Esophagus squamous epithelium (tissue), 5 donors: ENCODE measurements around the gene EXOC6. TPM values are rescaled to one million over a fixed set of nuclear protein-coding genes. Genes with fewer than 3 reads are reported as not detected.
A peak's percentile ranks its signal among the peaks of the same experiment; 100 is the strongest.

ENCODE experiments used
- DNase-seq: peaks from one replicate; lab custom pipeline; 2025; lab: John Stamatoyannopoulos, UW
- H3K27ac ChIP-seq, 4 donors: fragments of 200-600 bp; sonication (generic); one replicate each; pipeline ENCODE4 v1.5.1; 2016 to 2019; ENCODE audit warnings: mild to moderate bottlenecking in 1 of 4
- H3K27me3 ChIP-seq, 4 donors: fragments of 200-600 bp; sonication (generic); 1 replicate in 3 of 4; 2 replicates in 1 of 4; pipeline versions ENCODE4 v1.5.1 to v1.6.0; 2017 to 2021; ENCODE audit warnings: antibody characterized with exemption in 1 of 4
- H3K36me3 ChIP-seq, 3 donors: fragments of 200-600 bp; sonication (generic); one replicate each; pipeline ENCODE4 v1.5.1; 2016 to 2019
- H3K4me1 ChIP-seq, 3 donors: fragments of 200-600 bp; sonication (generic); one replicate each; pipeline ENCODE4 v1.5.1; 2017 to 2019
- H3K4me3 ChIP-seq, 4 donors: fragments of 200-600 bp; sonication (generic); 1 replicate in 3 of 4; 2 replicates in 1 of 4; pipeline ENCODE4 v1.5.1; 2016 to 2019; ENCODE audit warnings: mild to moderate bottlenecking in 2 of 4, moderate library complexity in 1 of 4
- H3K9me3 ChIP-seq, 3 donors: fragments of 200-600 bp; sonication (generic); one replicate each; pipeline ENCODE4 v1.5.1; 2016 to 2019
- CTCF ChIP-seq, 6 experiments: fragments of 450-650 bp in 4 of 6; fragments of 200-600 bp in 2 of 6; sonication (generic) in 2 of 6; IDR thresholded peaks; one replicate each; pipeline ENCODE4 v1.5.1; 2016 to 2019; ENCODE audit warnings: antibody characterized with exemption in 6 of 6, mild to moderate bottlenecking in 4 of 6, moderate library complexity in 4 of 6
- POLR2A ChIP-seq, 4 donors: fragments of 450-650 bp; IDR thresholded peaks; one replicate each; pipeline ENCODE4 v1.6.1; 2017; ENCODE audit warnings: antibody characterized with exemption in 4 of 4, mild to moderate bottlenecking in 4 of 4, moderate library complexity in 3 of 4
- WGBS, 2 donors: methylation state at CpG; one replicate each; pipeline ENCODE4 v1.1.5; 2018; 5-methylcytosine and 5-hydroxymethylcytosine counted together
- intact Hi-C: fragments of 100-400 bp; cut with DNase I; formaldehyde crosslinking; loops from one replicate; pipeline ENCODE4 v1.15.0; 2022
- total RNA-seq, 4 donors: library from RNA; depleted of rRNA; stranded (reverse); fragments of >200 nt; gene quantifications; one replicate each; pipeline ENCODE4 v1.1.0, GENCODE V29; 2016
- donor health status: DM: yes; HTN: yes; CAD: no.

The EXOC6 gene
- total RNA-seq, 4 donors from 2014 or later = 1.3 to 9.5 (median 5.6) TPM

- Histone ChIP-seq H3K36me3 (no peaks in the 10 kb centered on the region), H3K4me3 (no peak overlapping the region), H3K9me3 (no peaks in the 10 kb centered on the region), H3K27ac (no peak overlapping the region), H3K4me1 (peaks cover 3 to 13% (median 5%) of the 10 kb centered on the region in 3 donors), H3K27me3 (peaks cover 2 to 76% (median 4%) of the 10 kb centered on the region in 4 donors)
- intact Hi-C loops = loop anchor here (10.0 kb wide), 1 partner anchor 215 kb away; no protein-coding TSS in a partner anchor
- no peak for DNase-seq
- TF ChIP-seq CTCF (IDR thresholded peaks at IDR 0.05) (no peak), POLR2A (IDR thresholded peaks at IDR 0.05) (no peak)
- WGBS, 2 donors = 52 to 58% methylated on average over 9 of the region's 9 CpGs
Observed at GRCh38 chr10:93079663-93080349, 231.5 kb downstream of the EXOC6 start.

GRCh38 chr10:93080350-93081046 lies 232.2 kb downstream of the EXOC6 start:
- Histone ChIP-seq H3K27me3 (peaks cover 0 to 70% (median 0%) of the 10 kb centered on the region in 4 donors), H3K36me3 (no peaks in the 10 kb centered on the region), H3K9me3 (no peaks in the 10 kb centered on the region), H3K27ac (no peak overlapping the region), H3K4me1 (peaks cover 0 to 9% (median 0%) of the 10 kb centered on the region in 3 donors), H3K4me3 (no peak overlapping the region)
- 8 to 49% methylated on average over 4 to 18 of the region's 22 CpGs for WGBS, 2 donors
- TF ChIP-seq POLR2A (IDR thresholded peaks at IDR 0.05) = no peak
- TF ChIP-seq CTCF (IDR thresholded peaks at IDR 0.05) = peak; percentile 64 to 76 (median 68)
- no peak for DNase-seq
- intact Hi-C loops = loop anchor here (10.0 kb wide), 1 partner anchor 214 kb away; no protein-coding TSS in a partner anchor

- no peak for DNase-seq
- peaks cover 0 to 67% (median 0%) of the 10 kb centered on the region in 4 donors for H3K27me3 ChIP-seq
- no peaks in the 10 kb centered on the region for H3K9me3 ChIP-seq
- no peaks in the 10 kb centered on the region for H3K36me3 ChIP-seq
- no peak overlapping the region for H3K4me3 ChIP-seq
- 28 to 62% methylated on average over 2 to 3 of the region's 3 CpGs for WGBS, 2 donors
- peaks cover 0 to 9% (median 0%) of the 10 kb centered on the region in 3 donors for H3K4me1 ChIP-seq
- no peak overlapping the region for H3K27ac ChIP-seq
- TF ChIP-seq POLR2A (IDR thresholded peaks at IDR 0.05) = no peak
- intact Hi-C loops = loop anchor here (10.0 kb wide), 1 partner anchor 213 kb away; no protein-coding TSS in a partner anchor
Observed at GRCh38 chr10:93081318-93081717, 233.0 kb downstream of the EXOC6 start.

- no peak for TF ChIP-seq POLR2A (IDR thresholded peaks at IDR 0.05)
- no peak for TF ChIP-seq CTCF (IDR thresholded peaks at IDR 0.05)
- Histone ChIP-seq H3K4me3 (no peak overlapping the region), H3K27me3 (peaks cover 0 to 63% (median 0%) of the 10 kb centered on the region in 4 donors), H3K9me3 (no peaks in the 10 kb centered on the region), H3K36me3 (no peaks in the 10 kb centered on the region), H3K27ac (no peak overlapping the region), H3K4me1 (peaks cover 0 to 9% (median 0%) of the 10 kb centered on the region in 3 donors)
- 49 to 57% methylated on average over 9 to 10 of the region's 10 CpGs for WGBS, 2 donors
- no peak for DNase-seq
- intact Hi-C loops = loop anchor here (10.0 kb wide), 1 partner anchor 213 kb away; no protein-coding TSS in a partner anchor
Observed at GRCh38 chr10:93081834-93082233, 233.5 kb downstream of the EXOC6 start.

GRCh38 chr10:93083743-93084539 lies 235.6 kb downstream of the EXOC6 start:
- H3K27ac ChIP-seq = no peak overlapping the region
- TF ChIP-seq CTCF (IDR thresholded peaks at IDR 0.05) (no peak), POLR2A (IDR thresholded peaks at IDR 0.05) (no peak)
- peaks cover 0 to 43% (median 0%) of the 10 kb centered on the region in 4 donors for H3K27me3 ChIP-seq
- H3K9me3 ChIP-seq = no peaks in the 10 kb centered on the region
- H3K4me3 ChIP-seq = no peak overlapping the region
- peaks cover 0 to 9% (median 0%) of the 10 kb centered on the region in 3 donors for H3K4me1 ChIP-seq
- H3K36me3 ChIP-seq = no peaks in the 10 kb centered on the region
- WGBS, 2 donors = 80 to 85% methylated on average over 5 to 7 of the region's 7 CpGs
- DNase-seq = no peak
- intact Hi-C loops = loop anchor here (10.0 kb wide), 1 partner anchor 211 kb away; no protein-coding TSS in a partner anchor
